ENCODE data around the gene GNAS. TPM values are rescaled to one million over a fixed set of nuclear protein-coding genes. Genes with fewer than 3 reads are reported as not detected.

GNAS gene
- total and polyA plus RNA-seq, 9 of the 15 experiments (the other 6 are each of a cell fraction or from before 2014, with no cell fraction given), result 128 to 648 (median 266) TPM

DNA sequence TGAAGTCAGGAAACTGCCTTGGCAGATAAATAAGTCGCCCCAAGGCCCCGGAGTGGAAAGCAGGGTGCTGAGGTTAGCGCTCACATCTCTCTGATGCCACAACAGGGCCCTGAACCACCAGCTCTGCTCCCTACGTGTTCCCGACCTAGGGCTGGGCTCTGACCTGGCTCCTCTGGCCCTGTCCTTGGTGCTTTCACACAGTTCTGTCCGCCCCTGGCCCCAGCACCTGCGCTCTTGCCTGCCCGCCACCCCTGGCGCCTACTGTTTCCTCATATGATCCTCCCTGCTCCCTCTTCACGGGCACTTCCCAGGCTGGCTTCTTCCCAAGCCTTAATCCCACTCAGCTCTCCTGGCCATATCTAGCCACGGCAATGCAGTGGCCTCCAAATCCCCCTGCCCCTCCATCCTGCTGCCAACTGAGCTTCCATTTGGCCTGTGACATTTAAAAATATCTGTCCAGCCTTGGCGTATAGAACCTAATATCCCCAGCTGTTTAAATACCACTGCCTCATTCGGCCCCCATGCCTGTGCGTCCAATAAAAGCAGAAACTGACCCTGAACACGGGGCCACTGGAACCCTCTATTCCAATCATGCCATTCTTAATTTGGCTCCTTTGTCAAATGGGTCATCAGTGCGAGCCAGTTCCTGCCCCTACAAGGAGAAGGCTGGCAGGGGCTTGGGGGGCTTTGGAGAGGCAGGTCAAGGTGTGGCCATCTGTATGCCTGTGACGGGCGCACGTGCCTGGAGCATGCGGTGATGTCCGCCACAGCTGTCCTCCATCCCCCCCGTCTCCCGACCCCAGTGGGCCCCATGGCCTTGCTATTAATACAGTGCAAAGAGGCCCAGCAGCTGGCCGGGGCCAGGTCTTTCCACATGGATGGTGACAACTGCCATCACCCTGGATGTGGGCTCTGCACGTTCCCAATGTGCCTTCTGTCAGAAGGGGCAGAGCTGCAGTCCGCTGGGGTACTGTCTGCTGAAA lies 29.5 kb upstream of the GNAS start:
- Histone ChIP-seq H3K27me3 (ENCODE audit: control insufficient read depth in 2 of 2, insufficient read depth in 2 of 2, low read length in 2 of 2) (peaks cover 4 to 42% of the 10 kb centered on the region in 2 experiments; a peak in 3 of 5 replicates), H3K9ac (ENCODE audit: insufficient read depth in 1 of 2, low read depth in 2 of 2, low read length in 2 of 2) (no peak overlapping the region), H3K27ac (ENCODE audit: extremely low read depth, low read depth, low read length) (no peak overlapping the region), H3K79me2 (ENCODE audit: control insufficient read depth, insufficient read depth, low read length) (no peaks in the 10 kb centered on the region), H4K20me1 (replicated peaks; ENCODE audit: control insufficient read depth, insufficient read depth, low read length) (no peaks in the 10 kb centered on the region), H3K9me1 (ENCODE audit: control insufficient read depth, insufficient read depth, low read length) (no peaks in the 10 kb centered on the region), H3K4me1 (replicated peaks in 1 of 2; ENCODE audit: control insufficient read depth in 2 of 2, insufficient read depth in 2 of 2, low read length in 2 of 2) (no peaks in the 10 kb centered on the region), H2AFZ (ENCODE audit: low read depth, low read length) (no peak overlapping the region), H3K4me2 (ENCODE audit: insufficient read depth, low read length) (no peak overlapping the region), H3K4me3 (no peak overlapping the region), H3K36me3 (ENCODE audit: control insufficient read depth, insufficient read depth, low read length) (no peaks in the 10 kb centered on the region), H3K9me3 (replicated peaks; ENCODE audit: control insufficient read depth, insufficient read depth, low read depth, low read length) (no peaks in the 10 kb centered on the region)
- 11% methylated on average over 21 of the region's 26 CpGs for WGBS (ENCODE audit: insufficient coverage, low coverage, missing lambda C conversion rate)
- no peak for ATAC-seq
- no peak for FAIRE-seq
- TF ChIP-seq ZNF146 (CRISPR knock-in tag; IDR thresholded peaks at IDR 0.05; ENCODE audit: unreplicated experiment) (no peak), MAFG (tag; conservative IDR thresholded peaks at IDR 0.05) (no peak), POLR3A (IDR thresholded peaks at IDR 0.05; ENCODE audit: borderline replicate concordance, extremely low read depth, insufficient read depth, insufficient read length) (no peak), HMG20B (CRISPR knock-in tag; IDR thresholded peaks at IDR 0.05) (no peak), CHD4 (IDR thresholded peaks at IDR 0.05; ENCODE audit: insufficient read depth, insufficient replicate concordance, low read depth, low read length, poor library complexity, severe bottlenecking) (no peak)
- intact Hi-C loops (cut with micrococcal nuclease), result no loop called here
- ChIA-PET CTCF (ENCODE audit: low intra/inter-chr PET ratio) (no interaction called here), POLR2A (interaction anchor here (0.8 kb wide), 1 partner anchor 16 kb away, joined by 5 read pairs; no protein-coding TSS in a partner anchor)
- in situ Hi-C loops (cut with MboI), result loop anchor here (10.0 to 25.0 kb wide), 2 partner anchors 348 to 586 kb away; partner anchors contain the start of gene ANKRD60
- no TSS peak for BruUV-seq (replicated peaks)
- DNase-seq (ENCODE audit: extremely low read depth in 1 of 4, low spot score in 3 of 4), result no peak
